WTC11 (cell line): ENCODE data around the gene ZNF574.

ENCODE experiments used
- NFE2L1 ChIP-seq: sonication (generic); formaldehyde crosslinking; IDR thresholded peaks from 2 replicates; pipeline ENCODE4 v1.8.1; 2023; ENCODE audit warnings: missing genetic modification reagents
- TF ChIP-seq, protein P1 (sequence below): fragments of 200-600 bp; IDR thresholded peaks from 2 replicates; pipeline ENCODE4 v1.8.0; 2022; ENCODE audit warnings: antibody characterized with exemption
- TF ChIP-seq, protein P2 (sequence below): sonication (generic); formaldehyde crosslinking; IDR thresholded peaks from 2 replicates; pipeline ENCODE4 v1.8.1; 2023; ENCODE audit warnings: mild to moderate bottlenecking, missing genetic modification reagents, borderline replicate concordance
- TF ChIP-seq, protein P3 (sequence below): sonication (generic); formaldehyde crosslinking; IDR thresholded peaks from 2 replicates; pipeline ENCODE4 v1.8.1; 2022; ENCODE audit warnings: mild to moderate bottlenecking, moderate library complexity, missing genetic modification reagents
- TF ChIP-seq, protein P4 (sequence below): sonication (generic); formaldehyde crosslinking; IDR thresholded peaks from 2 replicates; pipeline ENCODE4 v1.8.1; 2023; ENCODE audit warnings: mild to moderate bottlenecking, missing genetic modification reagents, moderate library complexity

DNA sequence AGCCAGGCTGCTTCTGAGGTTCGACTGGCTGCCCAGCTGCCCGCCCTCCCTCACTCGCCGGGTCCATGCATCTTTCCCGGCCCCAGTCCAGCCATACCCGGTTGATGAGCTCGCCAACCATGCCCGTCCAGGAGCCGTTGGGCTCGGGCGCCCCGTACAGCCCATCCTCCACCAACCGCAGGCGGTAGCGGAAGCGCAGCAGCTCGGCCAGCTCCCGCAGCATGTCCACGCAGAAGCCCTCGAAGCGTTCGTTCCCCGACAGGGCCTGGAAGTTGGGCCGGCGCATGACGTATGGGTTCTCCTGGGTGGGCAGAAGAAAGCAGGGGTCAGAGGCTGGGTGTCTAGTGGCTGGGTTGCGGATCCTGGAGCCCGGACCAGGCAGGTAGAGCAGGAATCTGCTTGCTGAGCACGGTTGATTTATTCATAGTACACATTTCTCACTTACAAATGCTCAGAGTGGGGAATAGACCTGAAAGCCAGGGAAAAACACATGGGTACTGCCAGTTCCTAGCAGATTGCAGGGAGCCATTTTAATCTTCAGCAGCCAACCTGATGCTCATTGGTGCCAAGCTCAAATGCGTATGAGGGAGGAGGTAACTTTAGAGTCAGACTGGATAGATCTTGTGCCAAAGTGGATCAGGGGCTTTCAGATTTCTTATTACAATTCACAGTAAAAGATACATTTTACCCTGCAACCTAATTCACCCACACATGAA is 33.4 kb upstream of the ZNF574 start:
- TF ChIP-seq NFE2L1 (CRISPR knock-in tag) = no peak
- TF ChIP-seq, protein P1, sequence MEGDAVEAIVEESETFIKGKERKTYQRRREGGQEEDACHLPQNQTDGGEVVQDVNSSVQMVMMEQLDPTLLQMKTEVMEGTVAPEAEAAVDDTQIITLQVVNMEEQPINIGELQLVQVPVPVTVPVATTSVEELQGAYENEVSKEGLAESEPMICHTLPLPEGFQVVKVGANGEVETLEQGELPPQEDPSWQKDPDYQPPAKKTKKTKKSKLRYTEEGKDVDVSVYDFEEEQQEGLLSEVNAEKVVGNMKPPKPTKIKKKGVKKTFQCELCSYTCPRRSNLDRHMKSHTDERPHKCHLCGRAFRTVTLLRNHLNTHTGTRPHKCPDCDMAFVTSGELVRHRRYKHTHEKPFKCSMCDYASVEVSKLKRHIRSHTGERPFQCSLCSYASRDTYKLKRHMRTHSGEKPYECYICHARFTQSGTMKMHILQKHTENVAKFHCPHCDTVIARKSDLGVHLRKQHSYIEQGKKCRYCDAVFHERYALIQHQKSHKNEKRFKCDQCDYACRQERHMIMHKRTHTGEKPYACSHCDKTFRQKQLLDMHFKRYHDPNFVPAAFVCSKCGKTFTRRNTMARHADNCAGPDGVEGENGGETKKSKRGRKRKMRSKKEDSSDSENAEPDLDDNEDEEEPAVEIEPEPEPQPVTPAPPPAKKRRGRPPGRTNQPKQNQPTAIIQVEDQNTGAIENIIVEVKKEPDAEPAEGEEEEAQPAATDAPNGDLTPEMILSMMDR = no peak
- TF ChIP-seq, protein P2, sequence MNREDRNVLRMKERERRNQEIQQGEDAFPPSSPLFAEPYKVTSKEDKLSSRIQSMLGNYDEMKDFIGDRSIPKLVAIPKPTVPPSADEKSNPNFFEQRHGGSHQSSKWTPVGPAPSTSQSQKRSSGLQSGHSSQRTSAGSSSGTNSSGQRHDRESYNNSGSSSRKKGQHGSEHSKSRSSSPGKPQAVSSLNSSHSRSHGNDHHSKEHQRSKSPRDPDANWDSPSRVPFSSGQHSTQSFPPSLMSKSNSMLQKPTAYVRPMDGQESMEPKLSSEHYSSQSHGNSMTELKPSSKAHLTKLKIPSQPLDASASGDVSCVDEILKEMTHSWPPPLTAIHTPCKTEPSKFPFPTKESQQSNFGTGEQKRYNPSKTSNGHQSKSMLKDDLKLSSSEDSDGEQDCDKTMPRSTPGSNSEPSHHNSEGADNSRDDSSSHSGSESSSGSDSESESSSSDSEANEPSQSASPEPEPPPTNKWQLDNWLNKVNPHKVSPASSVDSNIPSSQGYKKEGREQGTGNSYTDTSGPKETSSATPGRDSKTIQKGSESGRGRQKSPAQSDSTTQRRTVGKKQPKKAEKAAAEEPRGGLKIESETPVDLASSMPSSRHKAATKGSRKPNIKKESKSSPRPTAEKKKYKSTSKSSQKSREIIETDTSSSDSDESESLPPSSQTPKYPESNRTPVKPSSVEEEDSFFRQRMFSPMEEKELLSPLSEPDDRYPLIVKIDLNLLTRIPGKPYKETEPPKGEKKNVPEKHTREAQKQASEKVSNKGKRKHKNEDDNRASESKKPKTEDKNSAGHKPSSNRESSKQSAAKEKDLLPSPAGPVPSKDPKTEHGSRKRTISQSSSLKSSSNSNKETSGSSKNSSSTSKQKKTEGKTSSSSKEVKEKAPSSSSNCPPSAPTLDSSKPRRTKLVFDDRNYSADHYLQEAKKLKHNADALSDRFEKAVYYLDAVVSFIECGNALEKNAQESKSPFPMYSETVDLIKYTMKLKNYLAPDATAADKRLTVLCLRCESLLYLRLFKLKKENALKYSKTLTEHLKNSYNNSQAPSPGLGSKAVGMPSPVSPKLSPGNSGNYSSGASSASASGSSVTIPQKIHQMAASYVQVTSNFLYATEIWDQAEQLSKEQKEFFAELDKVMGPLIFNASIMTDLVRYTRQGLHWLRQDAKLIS (CRISPR knock-in tag) = no peak
- TF ChIP-seq, protein P3, sequence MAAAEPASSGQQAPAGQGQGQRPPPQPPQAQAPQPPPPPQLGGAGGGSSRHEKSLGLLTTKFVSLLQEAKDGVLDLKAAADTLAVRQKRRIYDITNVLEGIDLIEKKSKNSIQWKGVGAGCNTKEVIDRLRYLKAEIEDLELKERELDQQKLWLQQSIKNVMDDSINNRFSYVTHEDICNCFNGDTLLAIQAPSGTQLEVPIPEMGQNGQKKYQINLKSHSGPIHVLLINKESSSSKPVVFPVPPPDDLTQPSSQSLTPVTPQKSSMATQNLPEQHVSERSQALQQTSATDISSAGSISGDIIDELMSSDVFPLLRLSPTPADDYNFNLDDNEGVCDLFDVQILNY (CRISPR knock-in tag) = no peak
- TF ChIP-seq, protein P4, sequence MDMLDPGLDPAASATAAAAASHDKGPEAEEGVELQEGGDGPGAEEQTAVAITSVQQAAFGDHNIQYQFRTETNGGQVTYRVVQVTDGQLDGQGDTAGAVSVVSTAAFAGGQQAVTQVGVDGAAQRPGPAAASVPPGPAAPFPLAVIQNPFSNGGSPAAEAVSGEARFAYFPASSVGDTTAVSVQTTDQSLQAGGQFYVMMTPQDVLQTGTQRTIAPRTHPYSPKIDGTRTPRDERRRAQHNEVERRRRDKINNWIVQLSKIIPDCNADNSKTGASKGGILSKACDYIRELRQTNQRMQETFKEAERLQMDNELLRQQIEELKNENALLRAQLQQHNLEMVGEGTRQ (CRISPR knock-in tag) = no peak
